ENCODE data around the gene KIF26B. TPM values are rescaled to one million over a fixed set of nuclear protein-coding genes. Genes with fewer than 3 reads are reported as not detected.

The KIF26B gene
- total RNA-seq, 2 experiments from 2014 or later: not detected

GRCh38 chr1:245198748-245199516 is 44.1 kb downstream of the KIF26B start:
- CTCF ChIA-PET (ENCODE audit: unreplicated experiment): no interaction called here
- BruUV-seq (replicated peaks): no TSS peak

GRCh38 chr1:245200146-245200545 is 45.4 kb downstream of the KIF26B start:
- H3K36me3 ChIP-seq (ENCODE audit: insufficient read depth, low read length): no peaks in the 10 kb centered on the region
- ChIA-PET POLR2A (interaction anchor here (0.6 kb wide), 1 partner anchor 65 kb away, joined by 3 read pairs; no protein-coding TSS in a partner anchor), CTCF (ENCODE audit: unreplicated experiment) (no interaction called here)
- no TSS peak for BruUV-seq (replicated peaks)
- TF ChIP-seq EZH2phosphoT487 (IDR thresholded peaks at IDR 0.05; ENCODE audit: borderline replicate concordance, low read depth, low read length): no peak
- no peak for TF ChIP-seq CTCF (conservative IDR thresholded peaks at IDR 0.05; ENCODE audit: low read length)
- H3K9me2 ChIP-seq (ENCODE audit: insufficient read depth, low read length): no peaks in the 10 kb centered on the region
- no peaks in the 10 kb centered on the region for H3K9me3 ChIP-seq (ENCODE audit: low read length)
- no peak overlapping the region for H3K4me2 ChIP-seq (ENCODE audit: low read length)
- intact Hi-C loops (cut with micrococcal nuclease; ENCODE audit: unreplicated experiment): no loop called here
- H2AFZ ChIP-seq (ENCODE audit: low read length): no peak overlapping the region
- no peaks in the 10 kb centered on the region for H4K20me1 ChIP-seq (ENCODE audit: insufficient read depth, low read length)
- no peaks in the 10 kb centered on the region for H3K79me2 ChIP-seq (ENCODE audit: insufficient read depth, low read depth, low read length)
- DNase-seq (ENCODE audit: low spot score): no peak
- H3K27ac ChIP-seq (ENCODE audit: low read depth, low read length, poor library complexity, severe bottlenecking): no peak overlapping the region
- H3K4me1 ChIP-seq (ENCODE audit: insufficient read depth, low read length, poor library complexity, severe bottlenecking): no peaks in the 10 kb centered on the region
- no peak overlapping the region for H3K4me3 ChIP-seq (ENCODE audit: low read depth, low read length, poor library complexity, severe bottlenecking)

More at GRCh38 chr1:245198748-245199516, 44.1 kb downstream of the KIF26B start:
- POLR2A ChIA-PET: interaction anchor here (0.6 kb wide), 1 partner anchor 53 kb away, joined by 4 read pairs; no protein-coding TSS in a partner anchor
- Histone ChIP-seq H3K4me2 (ENCODE audit: low read length) (no peak overlapping the region), H3K4me3 (ENCODE audit: low read depth, low read length, poor library complexity, severe bottlenecking) (no peak overlapping the region), H3K9me2 (ENCODE audit: insufficient read depth, low read length) (no peaks in the 10 kb centered on the region), H3K36me3 (ENCODE audit: insufficient read depth, low read length) (no peaks in the 10 kb centered on the region), H3K4me1 (ENCODE audit: insufficient read depth, low read length, poor library complexity, severe bottlenecking) (no peaks in the 10 kb centered on the region), H3K79me2 (ENCODE audit: insufficient read depth, low read depth, low read length) (no peaks in the 10 kb centered on the region), H2AFZ (ENCODE audit: low read length) (no peak overlapping the region), H3K27ac (ENCODE audit: low read depth, low read length, poor library complexity, severe bottlenecking) (no peak overlapping the region), H3K9me3 (ENCODE audit: low read length) (no peaks in the 10 kb centered on the region), H4K20me1 (ENCODE audit: insufficient read depth, low read length) (no peaks in the 10 kb centered on the region)
- intact Hi-C loops (cut with micrococcal nuclease; ENCODE audit: unreplicated experiment): no loop called here
- TF ChIP-seq CTCF (conservative IDR thresholded peaks at IDR 0.05; ENCODE audit: low read length): no peak
- no peak for TF ChIP-seq EZH2phosphoT487 (IDR thresholded peaks at IDR 0.05; ENCODE audit: borderline replicate concordance, low read depth, low read length)
- no peak for DNase-seq (ENCODE audit: low spot score)

- Histone ChIP-seq H3K9me2 (ENCODE audit: insufficient read depth, low read length) (no peaks in the 10 kb centered on the region), H3K9me3 (ENCODE audit: low read length) (no peaks in the 10 kb centered on the region), H3K4me3 (ENCODE audit: low read depth, low read length, poor library complexity, severe bottlenecking) (no peak overlapping the region), H3K79me2 (ENCODE audit: insufficient read depth, low read depth, low read length) (no peaks in the 10 kb centered on the region), H2AFZ (ENCODE audit: low read length) (no peak overlapping the region), H3K4me2 (ENCODE audit: low read length) (no peak overlapping the region), H3K36me3 (ENCODE audit: insufficient read depth, low read length) (no peaks in the 10 kb centered on the region), H3K27ac (ENCODE audit: low read depth, low read length, poor library complexity, severe bottlenecking) (no peak overlapping the region), H4K20me1 (ENCODE audit: insufficient read depth, low read length) (no peaks in the 10 kb centered on the region), H3K4me1 (ENCODE audit: insufficient read depth, low read length, poor library complexity, severe bottlenecking) (no peaks in the 10 kb centered on the region)
- ChIA-PET CTCF (ENCODE audit: unreplicated experiment) (no interaction called here), POLR2A (no interaction called here)
- DNase-seq (ENCODE audit: low spot score): no peak
- intact Hi-C loops (cut with micrococcal nuclease; ENCODE audit: unreplicated experiment): no loop called here
- TF ChIP-seq EZH2phosphoT487 (IDR thresholded peaks at IDR 0.05; ENCODE audit: borderline replicate concordance, low read depth, low read length) (no peak), CTCF (conservative IDR thresholded peaks at IDR 0.05; ENCODE audit: low read length) (no peak)
- no TSS peak for BruUV-seq (replicated peaks)
Observed at GRCh38 chr1:245201201-245201600, 46.4 kb downstream of the KIF26B start.

Measured in OCI-LY7 (cell line).